Astrocyte of the hippocampus (primary cell): Measurements from ENCODE around the gene ZFAND3.
"Not testable (repeated sequence)": the region's sequence is repeated elsewhere in the genome, so short reads cannot be mapped to it uniquely, and the experiment has no call there.

Source experiments
- DNase-seq: peaks from one replicate; pipeline ENCODE4 v3.0.0; 2011; ENCODE audit warnings: low read depth, low spot score

ZFAND3 gene

GRCh38 chr6:37971711-37972390, 152.3 kb downstream of the ZFAND3 start:
- DNase-seq, result no peak

GRCh38 chr6:37972994-37973757, 153.6 kb downstream of the ZFAND3 start:
- no peak for DNase-seq

- DNase-seq, result no peak
Observed at GRCh38 chr6:37974381-37974780, 154.9 kb downstream of the ZFAND3 start.

GRCh38 chr6:37974943-37975342, 155.4 kb downstream of the ZFAND3 start:
- DNase-seq, result no peak

DNA sequence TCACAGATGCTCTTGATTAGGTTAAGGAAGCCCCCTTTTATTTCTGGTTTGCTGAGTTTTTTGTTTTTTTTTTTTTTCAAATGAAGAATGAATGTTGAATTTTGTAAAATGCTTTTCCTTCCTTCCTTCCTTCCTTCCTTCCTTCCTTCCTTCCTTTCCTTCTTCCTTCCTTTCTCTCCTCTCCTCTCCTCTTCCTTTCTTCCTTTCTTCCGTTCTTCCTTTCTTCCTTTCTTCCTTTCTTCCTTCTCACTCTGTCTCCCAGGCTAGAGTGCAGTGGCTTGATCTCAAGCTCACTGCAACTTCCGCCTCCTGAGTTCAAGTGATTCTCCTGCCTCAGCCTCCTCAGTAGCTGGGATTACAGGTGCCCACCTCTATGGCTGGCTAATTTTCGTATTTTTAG, 158.2 kb downstream of the ZFAND3 start:
- DNase-seq, result no peak

- no peak for DNase-seq
Observed at GRCh38 chr6:37979392-37980221, 160.1 kb downstream of the ZFAND3 start.

DNA sequence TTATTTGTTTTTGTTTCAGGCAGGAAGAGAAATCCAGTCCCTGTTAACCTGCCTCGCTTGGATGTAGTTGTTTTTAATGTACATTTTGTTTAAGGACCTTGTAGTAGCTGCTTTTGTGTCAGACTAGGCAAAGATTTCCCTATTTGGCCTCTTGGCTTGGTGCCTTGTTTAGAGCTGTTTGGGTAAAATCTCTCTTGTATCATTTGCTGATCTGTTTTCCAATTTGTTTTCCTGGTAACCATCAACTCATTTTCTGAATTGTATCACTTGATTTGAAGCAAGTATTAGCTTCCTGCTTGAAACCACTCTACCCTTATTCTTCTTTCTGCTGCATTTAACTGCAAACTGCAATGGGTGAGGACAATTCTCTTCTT, 160.7 kb downstream of the ZFAND3 start:
- DNase-seq, result no peak

GRCh38 chr6:37981626-37982025, 162.1 kb downstream of the ZFAND3 start:
- DNase-seq, result no peak

- DNase-seq, result no peak
Observed at GRCh38 chr6:37982317-37982716, 162.8 kb downstream of the ZFAND3 start.

GRCh38 chr6:37983720-37984501, 164.4 kb downstream of the ZFAND3 start:
- DNase-seq, result no peak

- no peak for DNase-seq
Observed at GRCh38 chr6:37984578-37984977, 165.1 kb downstream of the ZFAND3 start.

- no peak for DNase-seq
Observed at GRCh38 chr6:37985355-37985754, 165.8 kb downstream of the ZFAND3 start.

DNA sequence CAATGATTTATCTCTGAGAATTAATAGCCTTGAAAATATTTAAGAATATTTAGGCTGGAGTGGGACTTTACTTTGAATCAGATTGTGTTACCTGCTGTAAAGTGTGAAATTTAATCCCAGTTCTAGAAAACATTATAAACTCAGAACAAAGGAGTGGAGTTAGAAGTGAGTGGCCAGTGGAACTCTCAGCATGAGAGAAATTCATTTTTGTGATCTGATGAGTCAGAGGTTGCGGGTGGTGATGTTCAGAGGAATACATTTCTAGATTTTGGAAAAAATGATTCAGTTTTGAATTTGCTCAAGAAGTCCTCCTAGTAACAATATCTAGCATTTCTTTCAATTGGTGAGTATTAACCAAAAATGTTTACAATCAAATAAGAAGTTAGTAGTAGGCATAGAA, 167.5 kb downstream of the ZFAND3 start:
- DNase-seq, result no peak

DNA sequence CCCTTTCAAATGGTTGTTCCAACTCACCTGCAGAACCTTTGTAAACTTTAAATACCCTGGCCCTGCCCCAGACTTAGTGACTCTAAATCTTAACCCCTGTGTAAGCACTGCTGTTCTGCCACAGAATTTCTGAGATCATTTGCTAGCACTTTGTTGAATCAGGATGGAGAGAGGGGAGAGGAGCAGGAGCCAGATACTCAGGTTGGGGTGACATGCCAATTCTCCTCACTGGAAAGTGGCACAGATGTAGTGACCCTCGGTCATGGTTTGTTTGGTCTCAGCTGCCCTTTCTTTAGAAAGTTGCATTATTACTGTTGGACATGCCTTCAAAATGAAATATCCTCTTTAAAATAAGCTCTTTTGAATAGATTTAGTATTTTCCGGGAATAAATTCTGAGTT, 168.0 kb downstream of the ZFAND3 start:
- DNase-seq, result no peak

- DNase-seq, result no peak
Observed at GRCh38 chr6:37988127-37988526, 168.6 kb downstream of the ZFAND3 start.

DNA sequence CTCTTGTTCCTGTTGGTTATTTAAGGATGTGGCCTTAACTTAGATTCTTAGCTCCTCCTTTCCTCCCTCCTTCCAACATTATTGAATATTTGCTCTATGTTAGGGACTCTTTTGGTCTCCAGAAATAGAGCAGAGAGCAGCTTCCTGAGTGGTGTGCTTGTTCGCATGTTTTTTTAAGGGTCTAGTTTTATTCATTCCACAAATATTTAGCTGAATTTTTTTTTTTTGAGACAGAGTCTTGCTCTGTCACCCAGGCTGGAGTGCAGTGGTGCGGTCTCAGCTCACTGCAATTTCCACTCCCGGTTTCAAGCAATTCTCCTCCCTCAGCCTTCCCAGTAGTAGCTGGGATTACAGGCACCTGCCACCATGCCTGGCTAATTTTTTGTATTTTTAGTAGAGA, 169.2 kb downstream of the ZFAND3 start:
- DNase-seq, result no peak

GRCh38 chr6:37990762-37991525, 171.4 kb downstream of the ZFAND3 start:
- DNase-seq, result peak; percentile 93

- DNase-seq, result no peak
Observed at GRCh38 chr6:37992749-37993148, 173.2 kb downstream of the ZFAND3 start.

DNA sequence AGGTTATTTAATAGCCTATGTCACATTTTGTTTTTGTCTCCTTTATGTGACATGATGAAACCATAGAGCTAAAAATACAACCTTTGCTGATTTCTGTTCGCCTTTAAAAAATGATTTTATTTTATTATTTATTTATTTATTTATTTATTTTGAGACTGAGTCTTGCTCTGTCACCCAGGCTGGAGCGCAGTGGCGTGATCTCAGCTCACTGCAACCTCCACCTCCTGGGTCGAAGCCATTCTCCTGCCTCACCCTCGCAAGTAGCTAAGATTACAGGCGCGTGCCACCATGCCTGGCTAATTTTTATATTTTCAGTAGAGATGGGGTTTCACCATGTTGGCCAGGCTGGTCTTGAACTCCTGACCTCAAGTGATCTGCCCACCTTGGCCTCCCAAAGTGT, 173.7 kb downstream of the ZFAND3 start:
- DNase-seq, result not testable (repeated sequence)

GRCh38 chr6:37993596-37993995, 174.1 kb downstream of the ZFAND3 start:
- DNase-seq, result no peak

DNA sequence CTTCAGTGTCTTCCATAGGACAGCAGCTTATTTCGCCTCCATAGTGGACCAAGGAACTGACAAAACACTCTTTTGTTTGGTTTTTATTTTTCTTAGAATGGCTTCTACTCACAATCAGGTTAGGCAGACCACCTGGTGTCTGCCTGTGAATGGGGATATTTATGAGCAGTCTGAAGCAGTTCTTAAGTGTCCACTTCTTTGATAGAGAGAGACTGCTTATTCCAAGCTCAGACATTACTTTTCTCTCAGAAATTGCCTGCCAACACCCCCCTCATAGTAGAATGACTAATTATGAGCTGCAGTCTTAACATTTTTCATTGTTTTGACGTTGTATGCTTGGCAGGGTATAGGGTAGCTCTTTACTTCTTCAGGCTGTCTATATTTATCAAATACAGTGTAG, 174.7 kb downstream of the ZFAND3 start:
- peak; percentile 49 for DNase-seq
